Activated naive CD4-positive, alpha-beta T cell treated with Interleukin-2 at 50 U/mL for 16 hours (primary cell): ENCODE data around the gene MAML2.

Experiments
- DNase-seq: peaks from one replicate; pipeline ENCODE4 v3.0.0-alpha.2; 2020

Gene MAML2

DNA sequence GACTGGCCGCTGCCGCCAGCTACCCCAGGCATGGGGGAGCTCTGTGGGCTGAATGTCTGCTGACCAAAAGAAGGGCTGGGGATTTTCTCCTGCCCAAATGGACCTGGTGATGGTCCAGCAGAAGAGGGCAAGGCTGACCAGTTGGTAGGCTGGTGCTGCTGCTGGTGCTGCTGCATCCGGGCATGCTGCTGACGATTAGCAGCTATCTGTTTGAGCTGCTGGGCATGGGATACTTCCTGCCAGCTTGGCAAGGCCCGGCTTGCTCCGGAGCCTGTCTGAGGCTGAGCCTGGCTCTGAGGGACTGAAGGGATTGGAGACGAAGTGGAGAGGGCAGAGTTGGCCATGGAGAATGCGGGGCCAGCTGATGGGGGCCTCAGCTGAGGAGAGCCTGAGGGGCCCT is 250.5 kb downstream of the MAML2 start:
- no peak for DNase-seq

DNA sequence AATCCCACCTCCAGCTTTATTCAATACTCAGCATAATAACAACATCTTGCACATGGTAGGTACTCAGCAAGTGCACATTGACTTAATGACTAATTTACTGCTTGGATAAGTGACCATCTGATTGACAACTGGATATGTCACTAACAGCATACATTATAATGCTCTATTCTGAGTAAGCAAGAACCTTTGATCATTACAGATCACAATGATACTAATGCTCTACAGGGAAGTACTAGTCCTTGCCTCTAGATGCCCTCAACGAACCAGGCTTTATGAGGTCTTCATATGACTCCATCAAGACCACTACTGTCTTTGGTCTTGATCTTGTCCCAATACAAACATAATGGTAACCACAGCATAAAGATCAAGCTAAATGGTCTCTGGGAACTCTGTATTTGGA is 251.5 kb downstream of the MAML2 start:
- DNase-seq, result no peak

DNA sequence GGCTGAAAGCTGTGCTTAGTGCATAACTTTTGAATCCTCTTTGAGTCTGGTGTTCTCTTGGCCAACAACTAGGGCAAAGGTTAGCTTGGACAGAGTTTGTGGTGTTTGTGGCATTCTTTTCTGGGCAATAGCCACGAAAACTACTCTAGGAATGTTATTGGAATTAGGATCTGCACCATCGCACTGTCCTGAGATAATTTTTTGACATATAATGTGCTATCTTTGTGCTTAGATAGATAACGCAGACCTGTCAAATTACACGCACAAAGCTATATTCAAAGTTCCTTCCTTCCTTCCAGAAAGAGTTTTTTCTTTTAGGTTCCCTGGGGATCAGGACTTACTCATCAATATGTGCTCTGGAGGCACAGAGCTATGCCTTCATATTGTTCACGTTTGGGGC is 252.3 kb downstream of the MAML2 start:
- no peak for DNase-seq

DNA sequence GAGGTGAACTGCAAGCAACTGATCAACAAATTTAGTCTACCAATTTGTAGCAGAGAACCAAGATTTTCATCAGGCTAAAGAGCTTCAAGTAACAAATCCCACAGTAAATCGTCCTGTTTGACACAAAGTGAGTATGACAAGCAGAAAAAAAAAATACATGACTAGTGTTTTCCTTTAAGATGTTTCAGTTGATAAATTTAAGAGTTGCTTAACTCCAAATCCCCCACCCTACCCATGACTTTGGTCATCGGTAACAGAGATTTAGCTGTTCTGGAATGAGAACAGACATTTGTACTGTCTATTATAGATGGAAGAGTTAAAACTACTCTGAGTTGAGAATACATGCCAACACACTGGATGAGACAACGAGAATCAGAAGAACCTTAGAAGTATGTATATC is 254.1 kb downstream of the MAML2 start:
- DNase-seq, result no peak

DNA sequence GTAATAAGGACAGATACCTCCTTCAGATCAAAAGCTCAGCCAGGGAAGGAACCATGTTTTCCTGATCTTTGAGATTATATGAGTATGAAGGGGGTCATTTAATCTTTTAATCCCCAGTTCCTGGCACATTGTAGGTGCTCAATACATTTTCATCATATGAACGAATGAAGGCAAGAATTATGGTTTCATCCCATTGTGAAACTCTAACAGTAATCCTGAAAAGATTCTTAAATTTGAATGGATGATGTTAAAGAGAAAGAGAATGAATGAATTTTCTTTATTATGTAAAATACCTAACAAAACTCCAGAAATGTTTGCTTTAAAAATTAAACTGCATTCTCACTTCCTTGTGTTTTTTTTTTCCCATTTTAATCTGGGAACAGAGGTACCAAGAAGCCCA is 256.9 kb downstream of the MAML2 start:
- DNase-seq, result no peak

DNA sequence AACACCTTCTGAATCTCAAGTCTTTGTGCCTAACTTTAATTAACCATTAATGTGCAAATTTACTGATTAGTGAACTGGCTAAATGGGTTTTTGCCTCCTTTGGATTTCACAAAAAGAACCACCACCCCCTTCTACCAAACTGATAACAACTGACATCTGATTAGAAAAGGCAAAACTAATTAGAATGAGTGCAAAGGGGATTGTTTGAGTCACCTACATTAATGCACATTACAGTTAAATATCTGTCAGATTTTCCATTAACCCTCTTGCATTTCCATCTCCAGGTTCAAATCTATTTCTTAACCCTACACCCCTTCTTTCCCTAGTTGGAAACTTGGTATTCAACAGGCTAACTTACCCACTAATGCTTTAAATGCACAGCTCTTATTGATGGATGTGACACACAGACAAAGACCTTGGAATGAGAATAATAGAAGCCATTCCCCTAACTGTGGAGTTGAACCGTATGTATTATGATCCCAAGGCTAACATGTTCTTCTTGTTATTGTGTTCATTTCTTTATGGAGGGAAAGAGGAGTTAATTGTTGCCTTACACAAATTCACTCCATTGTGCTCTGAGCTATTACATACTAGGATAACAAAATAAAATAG is 257.6 kb downstream of the MAML2 start:
- no peak for DNase-seq

DNA sequence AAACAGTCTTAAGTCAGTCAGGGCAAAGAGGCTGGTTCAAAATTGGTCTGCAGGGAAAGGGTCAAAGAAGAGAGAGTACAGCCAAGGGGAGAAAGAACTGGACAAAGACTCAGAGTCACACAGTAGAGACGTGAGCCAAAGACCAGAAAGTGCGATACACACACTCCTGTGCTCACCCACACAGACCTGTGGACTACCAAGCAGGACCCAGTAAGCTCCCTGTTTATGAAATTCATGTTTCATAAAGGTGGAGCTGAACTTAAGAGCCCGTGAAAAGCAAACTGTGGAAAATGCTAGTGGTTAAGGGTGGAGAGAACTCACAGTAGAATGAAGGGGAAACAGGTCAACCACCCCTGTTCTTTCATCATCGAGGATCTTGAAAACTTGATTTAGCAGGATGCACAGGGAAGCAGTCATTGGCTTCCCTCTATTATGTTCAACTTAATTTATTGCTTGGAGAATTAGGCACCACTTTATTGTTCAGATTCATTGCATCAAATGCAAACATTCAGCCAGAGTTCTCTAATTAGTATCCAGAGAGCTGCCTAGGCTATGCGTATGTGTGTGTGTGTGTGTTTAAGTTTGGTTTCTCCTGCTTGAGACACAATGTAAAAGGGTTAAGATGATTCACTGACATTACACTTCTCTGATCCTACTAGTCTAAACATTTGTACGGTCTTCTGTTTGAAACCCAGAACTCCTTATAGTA is 258.2 kb downstream of the MAML2 start:
- no peak for DNase-seq

DNA sequence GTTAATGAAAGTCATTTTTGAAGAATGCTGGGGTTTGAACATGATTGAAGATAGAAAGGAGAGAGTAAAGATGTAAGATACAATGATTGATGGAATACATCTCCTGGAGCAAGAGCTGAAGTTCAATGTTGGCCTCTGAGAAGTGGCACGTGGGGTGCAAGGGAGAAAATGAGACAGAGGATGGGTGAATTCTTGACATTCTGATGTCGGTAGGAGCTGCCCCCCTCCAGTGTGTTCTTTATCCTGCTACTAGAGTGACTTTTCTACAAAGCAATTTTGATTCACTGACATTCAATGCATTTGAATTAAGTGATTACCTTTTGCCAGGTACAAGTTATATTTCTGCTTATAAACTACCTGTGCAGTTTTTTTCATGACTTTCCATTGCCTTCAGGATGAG is 260.1 kb downstream of the MAML2 start:
- no peak for DNase-seq

DNA sequence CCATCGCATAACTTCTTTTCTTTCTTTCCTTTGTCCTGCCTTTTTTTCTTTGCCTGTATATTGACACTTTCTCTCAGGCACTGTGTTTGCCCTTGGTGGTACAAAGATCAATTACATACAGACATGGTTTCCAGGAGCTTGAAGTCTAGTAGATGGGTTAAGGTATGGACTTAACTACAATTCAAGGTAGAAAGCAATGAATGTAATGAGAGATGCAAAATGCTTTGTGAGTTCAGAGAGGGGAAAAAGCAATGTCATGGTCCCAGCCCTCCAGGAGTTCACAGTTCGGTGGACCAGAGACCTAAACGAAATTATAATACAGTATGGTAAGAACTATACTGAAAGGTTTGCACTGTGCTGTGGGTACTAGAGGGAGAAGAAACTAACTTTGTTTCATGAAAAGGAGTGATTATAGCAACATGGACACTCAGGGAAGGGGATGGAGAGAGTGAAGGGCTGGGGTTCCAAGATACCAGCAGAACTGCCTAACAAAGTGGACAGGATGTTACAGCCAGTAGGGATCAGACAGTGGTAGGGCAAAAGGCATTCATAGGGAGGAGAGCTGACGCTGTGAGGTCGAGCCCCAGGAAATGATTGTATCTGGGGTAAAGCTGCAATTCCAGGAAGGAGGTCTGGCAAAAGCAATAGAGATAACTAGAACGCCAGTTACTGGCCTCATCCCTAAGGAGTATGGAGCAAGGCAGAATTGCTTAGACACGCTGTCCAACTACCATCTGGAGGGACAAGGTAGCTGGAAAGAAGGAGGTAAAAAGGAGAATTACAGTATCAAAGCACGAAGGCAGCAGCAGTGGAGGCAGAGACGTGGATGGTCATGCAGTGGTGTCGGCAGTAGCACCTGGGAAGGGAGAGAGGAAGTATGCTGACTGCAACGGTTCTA is 260.7 kb downstream of the MAML2 start:
- no peak for DNase-seq

DNA sequence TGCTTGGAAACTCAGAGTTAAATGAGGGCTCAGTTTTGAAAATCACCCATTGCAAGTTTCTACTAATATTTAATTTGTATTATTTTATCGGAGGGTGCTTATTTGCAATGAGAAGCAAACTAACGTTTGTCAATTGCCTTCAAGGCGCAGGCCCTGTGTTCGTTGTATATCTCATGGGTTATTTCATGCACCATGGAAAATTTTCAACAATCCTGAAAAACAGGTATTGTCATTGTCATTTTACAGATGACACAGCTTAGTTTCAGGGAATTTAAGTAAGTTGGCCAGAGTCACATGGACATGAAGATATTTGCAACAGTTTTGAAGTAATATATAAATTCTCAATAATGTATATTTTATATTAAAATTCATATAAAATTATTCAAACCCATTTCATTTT is 261.4 kb downstream of the MAML2 start:
- DNase-seq, result no peak

DNA sequence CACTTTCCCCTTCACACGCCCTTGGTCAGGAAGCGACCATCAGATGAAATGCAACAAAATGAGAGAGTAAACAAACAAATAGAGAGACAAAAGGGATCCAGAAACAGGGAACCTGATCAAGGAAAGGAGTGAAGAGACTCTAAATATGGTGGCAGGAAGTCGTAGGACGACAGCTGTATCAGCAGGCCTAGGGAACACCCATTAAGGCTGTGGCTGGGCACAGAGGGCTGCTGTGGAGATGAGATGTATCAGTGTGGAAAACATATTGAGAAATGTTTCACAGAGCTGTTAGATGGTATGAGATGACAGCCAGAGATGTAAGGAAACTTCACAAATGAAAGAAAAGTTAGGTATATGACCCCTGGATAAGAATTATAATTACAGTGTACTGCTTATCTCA is 263.3 kb downstream of the MAML2 start:
- no peak for DNase-seq

DNA sequence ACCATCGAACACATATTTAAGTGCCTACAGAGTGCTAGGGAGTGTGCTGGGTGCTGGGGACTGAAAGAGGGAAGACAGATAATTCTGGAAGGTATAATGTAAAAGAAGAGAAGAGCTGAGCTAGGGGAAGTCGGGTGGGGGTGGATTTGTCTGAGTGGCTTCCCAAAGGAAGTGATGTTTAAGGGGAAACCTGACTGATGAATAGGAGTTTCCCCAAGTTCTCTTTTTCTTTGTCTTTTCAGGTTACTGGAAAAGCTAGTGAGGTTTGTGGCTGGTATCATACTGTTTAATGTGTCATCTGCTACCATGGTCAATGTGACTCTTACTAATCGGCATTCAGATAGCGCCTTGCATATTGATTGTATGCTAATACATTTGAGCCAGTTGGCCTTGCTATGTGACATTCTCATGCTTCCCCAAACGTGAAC is 267.4 kb downstream of the MAML2 start:
- DNase-seq, result peak; percentile 28

DNA sequence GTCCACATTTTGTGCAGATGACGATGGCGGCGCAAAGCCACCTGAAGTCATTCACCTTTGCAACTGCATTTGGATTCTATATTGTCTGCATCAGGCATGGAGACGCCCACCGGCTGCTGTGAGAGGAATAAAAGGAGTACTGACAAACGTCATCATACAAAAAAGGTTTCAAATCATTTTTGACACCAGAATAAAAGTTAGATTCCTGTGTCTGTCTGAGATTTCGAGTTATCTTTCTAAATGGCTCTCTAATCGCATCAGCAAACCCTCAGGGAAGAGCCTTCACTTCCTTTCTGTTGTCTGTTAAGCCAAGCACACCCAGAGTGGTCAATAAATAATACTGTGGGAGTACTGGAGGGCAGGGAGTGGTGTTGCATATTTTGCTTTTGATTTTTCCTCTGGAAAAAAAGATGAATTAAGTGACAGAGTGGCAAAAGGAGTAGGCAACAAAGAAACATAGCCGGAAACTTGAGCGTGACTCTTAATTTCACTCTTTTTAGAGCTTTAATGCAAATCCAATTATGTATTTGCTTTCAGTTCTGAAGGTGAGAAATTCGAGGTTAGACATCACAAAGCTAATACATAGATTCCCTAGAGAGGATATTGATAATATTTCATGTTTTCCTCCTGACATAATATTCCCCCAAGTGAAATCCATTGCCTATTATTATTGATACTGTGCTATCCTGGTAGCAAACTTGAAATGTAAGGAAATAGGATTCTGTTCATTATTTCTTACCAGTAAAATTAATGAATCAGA is 268.3 kb downstream of the MAML2 start:
- peak; percentile 17 for DNase-seq

DNA sequence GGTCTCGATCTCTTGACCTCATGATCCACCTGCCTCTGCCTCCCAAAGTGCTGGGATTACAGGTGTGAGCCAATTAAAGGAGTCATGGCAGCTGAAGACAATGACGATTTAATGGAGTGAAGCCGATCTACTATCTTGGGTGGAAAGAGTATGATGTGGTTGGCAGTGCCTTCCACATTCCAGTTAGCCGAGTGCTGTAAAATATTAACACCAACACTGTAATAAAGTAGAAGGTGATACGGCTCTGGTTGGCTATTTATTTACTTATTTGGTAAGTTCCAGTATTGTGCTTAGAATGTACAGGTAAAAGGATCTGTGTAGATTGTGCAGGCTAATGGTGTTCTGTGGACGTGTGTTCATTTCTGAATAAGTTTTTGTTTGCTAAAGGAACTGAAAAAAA is 269.5 kb downstream of the MAML2 start:
- DNase-seq, result no peak

DNA sequence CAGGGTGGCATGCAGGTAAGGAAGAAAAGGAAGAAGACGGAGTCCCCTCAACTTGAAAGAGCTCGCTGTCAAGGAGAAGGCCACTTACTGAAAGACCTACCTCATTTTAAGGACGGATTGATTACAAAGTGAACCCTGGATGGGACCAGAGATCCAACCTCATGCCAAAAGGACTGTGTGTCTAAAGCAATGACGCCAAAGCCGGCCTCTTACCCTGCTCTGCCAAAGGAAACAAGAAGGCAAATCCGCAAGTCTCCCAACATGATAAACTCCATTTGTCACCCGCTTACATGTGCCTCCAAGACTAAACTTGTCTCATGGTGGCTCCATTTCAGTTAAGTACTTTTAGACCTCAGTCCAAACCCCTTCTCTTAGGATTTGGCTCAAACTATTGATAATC is 270.4 kb downstream of the MAML2 start:
- DNase-seq, result no peak

DNA sequence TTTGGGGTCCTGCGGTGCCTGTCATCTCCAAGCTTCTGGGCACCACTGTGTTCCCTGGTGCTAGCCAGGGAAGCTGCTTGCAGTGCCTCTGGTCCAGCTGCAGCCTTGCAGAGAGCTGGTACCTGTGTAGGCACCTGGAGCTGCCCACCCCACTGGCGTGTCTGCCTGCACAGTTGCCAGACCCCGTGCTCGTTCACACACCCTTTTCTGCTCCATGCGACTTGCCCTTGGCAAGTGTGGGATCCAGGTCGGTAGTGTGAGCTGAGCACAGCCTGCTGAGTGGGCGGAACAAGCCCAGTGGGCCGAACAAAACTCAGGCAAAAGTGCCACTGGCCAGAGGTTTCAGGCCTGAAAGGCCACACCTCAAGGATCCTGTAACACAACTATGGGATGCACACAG is 272.5 kb downstream of the MAML2 start:
- no peak for DNase-seq

DNA sequence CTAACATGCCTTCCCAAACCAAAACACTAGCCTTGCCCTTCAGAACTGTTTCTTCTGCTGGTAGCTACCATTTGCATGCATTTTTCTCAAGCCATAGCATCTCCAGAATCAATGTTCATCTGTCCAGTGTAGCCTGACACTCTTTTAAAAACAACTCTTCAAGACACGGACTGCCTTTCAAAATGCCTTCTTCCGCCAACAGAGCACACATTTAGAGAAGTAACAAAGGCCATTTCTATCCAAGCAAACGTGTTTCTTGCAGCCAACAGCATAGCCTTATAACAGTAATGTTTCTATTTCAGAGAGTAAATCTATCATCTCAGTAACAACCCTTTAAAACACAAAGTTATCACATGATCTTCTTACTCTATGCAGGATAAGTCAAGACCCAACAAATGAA is 275.8 kb downstream of the MAML2 start:
- DNase-seq, result no peak

DNA sequence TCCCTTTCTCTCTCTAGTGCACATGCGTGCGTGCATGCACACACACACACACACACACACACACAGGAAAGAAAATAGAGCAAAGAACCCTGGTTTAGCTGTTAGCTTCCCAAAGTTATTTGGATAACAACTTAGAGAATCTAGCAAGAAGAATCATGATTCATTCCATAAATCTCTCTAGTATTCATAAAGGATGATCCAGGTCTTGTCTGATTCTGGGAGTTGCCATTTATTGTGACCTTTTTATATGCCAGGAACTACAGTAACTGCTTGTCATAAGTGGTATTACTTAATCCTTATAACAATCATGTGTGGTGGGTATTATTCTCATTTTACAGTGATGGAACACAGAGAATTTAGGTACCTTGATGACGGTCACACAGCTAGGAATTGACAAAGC is 277.6 kb downstream of the MAML2 start:
- no peak for DNase-seq

DNA sequence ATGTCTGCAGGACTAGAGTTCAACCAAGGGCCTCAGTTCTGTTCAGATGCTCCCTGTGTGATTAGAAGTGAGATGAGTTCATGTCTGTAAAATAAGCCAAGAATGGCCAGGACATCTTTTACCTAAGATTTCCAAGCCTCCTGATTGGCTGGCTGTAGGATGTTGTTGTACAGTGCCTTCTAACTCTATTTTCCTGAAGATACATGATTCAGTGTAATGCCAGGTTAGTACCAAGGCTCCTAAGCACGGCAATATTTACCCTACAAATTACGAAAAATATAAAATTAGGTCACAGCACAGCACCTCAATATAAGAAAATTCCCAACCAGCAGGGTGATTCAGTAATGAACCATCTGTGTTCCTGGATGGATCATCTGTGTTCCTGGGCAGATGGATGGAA is 279.1 kb downstream of the MAML2 start:
- DNase-seq, result no peak

DNA sequence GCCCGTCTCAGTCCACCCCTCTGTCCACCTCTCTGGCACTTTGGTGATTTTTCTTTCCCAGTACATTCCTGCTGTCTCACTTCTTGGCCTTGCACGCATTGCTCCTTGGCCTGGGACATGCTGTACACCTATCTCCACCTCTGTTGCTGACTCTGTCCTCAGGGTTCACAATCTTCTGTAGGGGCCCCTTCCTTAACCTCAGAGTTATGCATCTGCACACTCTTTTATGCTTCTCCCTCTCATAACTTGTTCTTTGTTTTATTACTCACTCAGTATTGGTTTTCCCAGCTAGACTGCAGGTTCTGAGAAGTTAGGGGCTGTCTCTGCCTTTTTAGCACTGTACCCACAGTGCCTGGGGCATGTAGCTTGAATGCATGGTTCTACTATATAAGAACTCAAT is 279.9 kb downstream of the MAML2 start:
- DNase-seq, result no peak

DNA sequence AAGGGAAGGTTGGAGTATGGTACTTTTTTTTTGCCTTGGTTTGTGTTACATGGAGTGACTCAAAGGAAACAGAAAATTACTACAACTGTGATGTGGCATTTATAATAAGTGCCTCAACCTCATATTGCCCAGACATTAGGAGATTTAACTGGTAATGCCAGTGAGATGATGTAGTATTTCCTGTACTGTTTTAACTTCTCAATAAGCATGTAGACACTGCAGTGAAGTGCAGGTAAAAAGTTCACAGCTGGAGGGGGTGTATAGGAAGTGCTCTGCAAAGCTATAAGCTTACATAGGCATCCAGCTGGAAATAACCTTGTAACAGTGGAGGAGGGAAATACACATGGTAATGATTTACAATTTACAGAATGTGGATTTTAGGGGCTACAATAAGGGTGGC is 280.9 kb downstream of the MAML2 start:
- no peak for DNase-seq

DNA sequence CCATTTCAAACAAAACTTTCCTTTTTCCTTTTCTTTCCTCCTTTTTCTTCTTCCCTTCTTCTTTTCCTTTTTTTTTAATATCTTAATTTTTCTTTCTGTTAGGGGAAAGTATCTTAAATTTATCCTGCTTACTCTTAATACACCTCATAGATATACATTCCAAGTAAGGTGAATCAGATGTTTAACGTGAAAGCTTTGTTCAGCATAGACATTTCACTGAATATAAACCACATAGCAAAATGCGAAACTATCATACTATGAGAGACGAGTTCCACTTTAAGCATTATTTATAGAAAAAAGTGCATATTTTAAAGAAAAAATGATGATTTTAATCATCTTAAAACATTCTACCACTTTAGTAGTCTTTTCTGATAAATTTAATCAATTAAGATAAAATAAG is 281.3 kb downstream of the MAML2 start:
- DNase-seq, result no peak

DNA sequence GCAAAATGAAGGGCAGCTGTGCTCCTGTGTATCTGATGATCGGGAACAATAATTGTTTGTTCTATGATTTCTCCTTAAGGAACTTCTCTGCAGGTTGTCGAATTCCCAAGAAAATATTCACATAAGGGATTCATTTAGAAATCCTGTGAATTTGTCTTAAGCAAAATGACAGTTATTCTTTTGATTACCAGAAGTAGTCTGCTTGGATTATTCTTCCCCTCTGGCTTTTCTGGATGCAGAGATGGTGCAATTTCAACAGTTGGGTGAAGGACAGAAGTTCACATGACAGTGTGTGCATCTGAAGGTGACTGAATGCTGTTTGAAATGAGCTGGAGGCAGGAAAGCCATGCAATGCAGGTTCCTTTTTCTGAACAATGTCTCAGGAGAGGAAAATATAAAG is 281.9 kb downstream of the MAML2 start:
- DNase-seq, result no peak
